DLD1 (cell line): Measurements from ENCODE around the gene ZNF729.
"Not testable (repeated sequence)": the region's sequence is repeated elsewhere in the genome, so short reads cannot be mapped to it uniquely, and the experiment has no call there.

ENCODE experiments used
- in situ Hi-C: cut with HindIII; loops from 2 replicates; pipeline ENCODE4 v1.10.0; 2017; ENCODE audit warnings: low sequenced_read_pairs

Gene ZNF729

GRCh38 chr19:22286151-22286810 is at the start of gene ZNF729:
TSS of gene ZNF729 (plus strand) at chr19:22286441. CDS start at chr19:22286526, 85 bp downstream.
- in situ Hi-C loops: no loop called here

GRCh38 chr19:22256856-22257255 is 29.4 kb upstream of the ZNF729 start:
- in situ Hi-C loops: no loop called here

GRCh38 chr19:22257381-22257780 is 28.9 kb upstream of the ZNF729 start:
- in situ Hi-C loops: no loop called here

- in situ Hi-C loops: no loop called here
Observed at GRCh38 chr19:22257916-22258315, 28.3 kb upstream of the ZNF729 start.

- in situ Hi-C loops: loop anchor here (10.0 kb wide), 1 partner anchor 544 kb away; no protein-coding TSS in a partner anchor
Observed at GRCh38 chr19:22260499-22260898, 25.7 kb upstream of the ZNF729 start.

GRCh38 chr19:22261596-22261995 is 24.6 kb upstream of the ZNF729 start:
- in situ Hi-C loops: loop anchor here (10.0 kb wide), 1 partner anchor 543 kb away; no protein-coding TSS in a partner anchor

- in situ Hi-C loops: loop anchor here (10.0 kb wide), 1 partner anchor 542 kb away; no protein-coding TSS in a partner anchor
Observed at GRCh38 chr19:22263121-22263520, 23.1 kb upstream of the ZNF729 start.

- in situ Hi-C loops: not testable (repeated sequence)
Observed at GRCh38 chr19:22321554-22321953, 35.3 kb downstream of the ZNF729 start.

- in situ Hi-C loops: no loop called here
Observed at GRCh38 chr19:22326219-22326618, 40.0 kb downstream of the ZNF729 start.

- in situ Hi-C loops: no loop called here
Observed at GRCh38 chr19:22327321-22327720, 41.1 kb downstream of the ZNF729 start.

- in situ Hi-C loops: no loop called here
Observed at GRCh38 chr19:22331521-22331920, 45.3 kb downstream of the ZNF729 start.

- in situ Hi-C loops: no loop called here
Observed at GRCh38 chr19:22332924-22333323, 46.7 kb downstream of the ZNF729 start.

GRCh38 chr19:22335716-22336115 is 49.5 kb downstream of the ZNF729 start:
- in situ Hi-C loops: no loop called here

GRCh38 chr19:22354665-22355064 is 68.4 kb downstream of the ZNF729 start:
- in situ Hi-C loops: no loop called here
